ENCODE measurements around the gene ARSG. TPM values are rescaled to one million over a fixed set of nuclear protein-coding genes. Genes with fewer than 3 reads are reported as not detected.

The ARSG gene
- total RNA-seq, 1 experiment from 2014 or later, result 6.1 TPM

- Histone ChIP-seq H3K9me3 (no peaks in the 10 kb centered on the region), H3K4me1 (peaks cover 8% of the 10 kb centered on the region), H3K27me3 (replicated peaks; ENCODE audit: control insufficient read depth, insufficient read depth, low read length) (no peaks in the 10 kb centered on the region), H3K4me3 (ENCODE audit: low read depth, low read length) (no peak overlapping the region), H3K36me3 (ENCODE audit: control insufficient read depth, insufficient read depth, low read length) (no peaks in the 10 kb centered on the region)
- DNase-seq, result no peak
- H3K4me1 Mint-ChIP-seq (ENCODE audit: low read depth, unreplicated experiment), result peaks cover 8% of the 10 kb centered on the region
- no peak overlapping the region for H3K4me3 Mint-ChIP-seq (ENCODE audit: unreplicated experiment)
- peaks cover under 1% of the 10 kb centered on the region for H3K36me3 Mint-ChIP-seq (ENCODE audit: insufficient read depth, unreplicated experiment)
- ChIA-PET CTCF (no interaction called here), POLR2A (no interaction called here)
- no peaks in the 10 kb centered on the region for H3K9me3 Mint-ChIP-seq (ENCODE audit: unreplicated experiment)
- H3K27me3 Mint-ChIP-seq (ENCODE audit: insufficient read depth, unreplicated experiment), result no peaks in the 10 kb centered on the region
- intact Hi-C loops (cut with micrococcal nuclease; ENCODE audit: unreplicated experiment), result no loop called here
- BruUV-seq (replicated peaks), result no TSS peak
- H3K27ac Mint-ChIP-seq (ENCODE audit: unreplicated experiment), result no peak overlapping the region
- TF ChIP-seq CTCF (IDR thresholded peaks at IDR 0.05; ENCODE audit: insufficient read depth in 1 of 2, low read depth in 1 of 2, low read length in 1 of 2, severe bottlenecking in 1 of 2, unreplicated experiment in 1 of 2), result no peak
These were observed 5.9 kb downstream of the ARSG start for GRCh38 chr17:68297195-68297594.

GRCh38 chr17:68298601-68299000 lies 7.3 kb downstream of the ARSG start:
- no peak overlapping the region for H3K27ac Mint-ChIP-seq (ENCODE audit: unreplicated experiment)
- Histone ChIP-seq H3K9me3 (no peaks in the 10 kb centered on the region), H3K4me3 (ENCODE audit: low read depth, low read length) (no peak overlapping the region), H3K27me3 (replicated peaks; ENCODE audit: control insufficient read depth, insufficient read depth, low read length) (no peaks in the 10 kb centered on the region), H3K36me3 (ENCODE audit: control insufficient read depth, insufficient read depth, low read length) (no peaks in the 10 kb centered on the region), H3K4me1 (peaks cover 4% of the 10 kb centered on the region; the same call in 1 of the 2 replicates)
- no peaks in the 10 kb centered on the region for H3K36me3 Mint-ChIP-seq (ENCODE audit: insufficient read depth, unreplicated experiment)
- peaks cover 8% of the 10 kb centered on the region for H3K4me1 Mint-ChIP-seq (ENCODE audit: low read depth, unreplicated experiment)
- ChIA-PET CTCF (interaction anchor here (0.6 kb wide), 1 partner anchor 29 kb away, joined by 8 read pairs; no protein-coding TSS in a partner anchor), POLR2A (no interaction called here)
- no peak for DNase-seq
- no peaks in the 10 kb centered on the region for H3K9me3 Mint-ChIP-seq (ENCODE audit: unreplicated experiment)
- TF ChIP-seq CTCF (IDR thresholded peaks at IDR 0.05; ENCODE audit: insufficient read depth in 1 of 2, low read depth in 1 of 2, low read length in 1 of 2, severe bottlenecking in 1 of 2, unreplicated experiment in 1 of 2), result no peak
- H3K27me3 Mint-ChIP-seq (ENCODE audit: insufficient read depth, unreplicated experiment), result no peaks in the 10 kb centered on the region
- no peak overlapping the region for H3K4me3 Mint-ChIP-seq (ENCODE audit: unreplicated experiment)
- no TSS peak for BruUV-seq (replicated peaks)
- intact Hi-C loops (cut with micrococcal nuclease; ENCODE audit: unreplicated experiment), result no loop called here

- H3K36me3 ChIP-seq (ENCODE audit: control insufficient read depth, insufficient read depth, low read length), result no peaks in the 10 kb centered on the region
- no peak overlapping the region for H3K4me3 ChIP-seq (ENCODE audit: low read depth, low read length)
- intact Hi-C loops (cut with micrococcal nuclease; ENCODE audit: unreplicated experiment), result no loop called here
- no TSS peak for BruUV-seq (replicated peaks)
- Mint-ChIP-seq H3K9me3 (ENCODE audit: unreplicated experiment) (no peaks in the 10 kb centered on the region), H3K27ac (ENCODE audit: unreplicated experiment) (no peak overlapping the region), H3K27me3 (ENCODE audit: insufficient read depth, unreplicated experiment) (no peaks in the 10 kb centered on the region), H3K4me3 (ENCODE audit: unreplicated experiment) (no peak overlapping the region), H3K36me3 (ENCODE audit: insufficient read depth, unreplicated experiment) (no peaks in the 10 kb centered on the region), H3K4me1 (ENCODE audit: low read depth, unreplicated experiment) (peaks cover 8% of the 10 kb centered on the region)
- DNase-seq, result no peak
- no peak for TF ChIP-seq CTCF (IDR thresholded peaks at IDR 0.05; ENCODE audit: insufficient read depth in 1 of 2, low read depth in 1 of 2, low read length in 1 of 2, severe bottlenecking in 1 of 2, unreplicated experiment in 1 of 2)
- H3K4me1 ChIP-seq, result peaks cover 4% of the 10 kb centered on the region; the same call in 1 of the 2 replicates
- no peaks in the 10 kb centered on the region for H3K27me3 ChIP-seq (replicated peaks; ENCODE audit: control insufficient read depth, insufficient read depth, low read length)
- ChIA-PET POLR2A (no interaction called here), CTCF (interaction anchor here (1.1 kb wide), 1 partner anchor 99 kb away, joined by 8 read pairs; no protein-coding TSS in a partner anchor)
- H3K9me3 ChIP-seq, result no peaks in the 10 kb centered on the region
These were observed 8.5 kb downstream of the ARSG start for GRCh38 chr17:68299817-68300216.

Measured in Caco-2 (cell line).